ENCODE results near the gene ASIC1. TPM values are rescaled to one million over a fixed set of nuclear protein-coding genes. Genes with fewer than 3 reads are reported as not detected.

ASIC1 gene
- 3.5 TPM for total RNA-seq
- polyA plus RNA-seq (ENCODE audit: insufficient read depth in 1 of 8, insufficient read length in 8 of 8, low replicate concordance in 1 of 8) = 10 to 100 TPM in 5 of 8 donors, 1 to 10 TPM in 3; 8.0 to 12.3 (median 11.0) TPM
- long read RNA-seq, donor 1 = 0 reads
- long read RNA-seq, donor 2 = 0 reads
- long read RNA-seq, donor 3, partial matches to known transcripts = 0 of 1 reads
- long read RNA-seq, donor 3, other reads (novel, unspliced or antisense) = 0 of 1 reads
- long read RNA-seq, donor 4 = 0 reads
- long read RNA-seq, donor 5, partial matches to known transcripts = 0 of 2 reads
- long read RNA-seq, donor 5, other reads (novel, unspliced or antisense) = 0 of 2 reads
- long read RNA-seq, donor 6, partial matches to known transcripts = 6 of 9 reads
- long read RNA-seq, donor 6, other reads (novel, unspliced or antisense) = 0 of 9 reads
- long read RNA-seq, donor 7, partial matches to known transcripts = 0 of 1 reads
- long read RNA-seq, donor 7, other reads (novel, unspliced or antisense) = 0 of 1 reads
- long read RNA-seq, donor 8, partial matches to known transcripts = 0 of 2 reads
- long read RNA-seq, donor 8, other reads (novel, unspliced or antisense) = 0 of 2 reads
- long read RNA-seq, donor 9 = 0 reads
- long read RNA-seq, donor 10, partial matches to known transcripts = 0 of 3 reads
- long read RNA-seq, donor 10, other reads (novel, unspliced or antisense) = 0 of 3 reads
- long read RNA-seq, donor 11 = 0 reads

DNA sequence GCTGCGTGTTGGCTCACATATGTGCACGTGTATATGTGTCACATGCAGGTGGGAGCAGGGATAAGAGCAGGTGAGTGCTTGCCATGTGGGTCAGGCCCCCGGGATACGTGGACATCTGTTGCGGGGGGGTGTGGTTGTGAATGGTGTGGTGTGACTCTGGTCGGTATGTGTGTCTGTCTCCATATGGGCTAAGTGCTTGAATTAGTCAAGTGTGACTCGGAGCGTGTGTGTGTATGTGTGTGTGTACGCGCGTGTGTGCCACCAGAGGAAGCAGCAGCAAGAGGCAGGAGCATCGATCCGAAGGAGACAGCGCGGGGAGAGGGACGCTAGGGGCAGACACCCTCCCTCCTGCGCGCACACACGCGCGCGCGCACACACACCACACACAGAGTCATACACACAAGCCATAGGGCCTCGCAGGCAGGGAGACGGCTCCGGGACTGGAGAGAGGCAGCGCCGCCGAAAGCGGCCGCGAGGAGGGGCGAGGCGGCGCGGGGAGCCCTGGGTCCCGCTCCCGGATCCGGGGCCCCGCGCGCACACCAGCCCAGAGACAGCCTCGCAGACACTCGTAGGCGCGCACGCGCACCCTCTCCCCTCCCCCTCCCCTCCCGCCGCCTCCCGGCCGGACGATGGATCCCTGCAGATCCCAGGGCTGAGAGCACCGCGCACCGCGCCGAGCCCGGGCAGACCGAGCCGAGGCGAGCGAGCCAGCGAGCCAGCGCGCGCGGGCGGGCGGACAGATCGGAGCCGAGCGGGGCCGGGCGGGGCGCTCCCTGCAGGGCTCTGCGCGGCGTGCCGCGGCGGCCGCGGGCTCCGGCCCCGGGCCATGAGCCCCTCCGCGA is at the start of gene ASIC1:
TSS of gene ASIC1 (plus strand) at position 597 of the 842 bp plus-strand sequence. CDS start 1,171 bp downstream, outside the sequence.
- H3K4me3 ChIP-seq (ENCODE audit: low read length) = peak within 1 kb of the TSS; percentile 65
- no peaks in the 10 kb centered on the region for H3K9me3 ChIP-seq (replicated peaks; ENCODE audit: control insufficient read depth, low read depth, low read length)
- DNase-seq = peak; percentile 87
- peaks cover 4% of the 10 kb centered on the region for H3K36me3 ChIP-seq (ENCODE audit: control insufficient read depth, insufficient read depth, low read length)
- no peak within 1 kb of the TSS for H3K27ac ChIP-seq (ENCODE audit: low read length)
- peaks cover 44% of the 10 kb centered on the region for H3K27me3 ChIP-seq (ENCODE audit: control insufficient read depth, insufficient read depth, low read length)
- under 1% methylated on average over 66 of the region's 88 CpGs for WGBS (ENCODE audit: insufficient coverage)
- peaks cover 27% of the 10 kb centered on the region for H3K4me1 ChIP-seq (ENCODE audit: control insufficient read depth, insufficient read depth, low read length)

DNA sequence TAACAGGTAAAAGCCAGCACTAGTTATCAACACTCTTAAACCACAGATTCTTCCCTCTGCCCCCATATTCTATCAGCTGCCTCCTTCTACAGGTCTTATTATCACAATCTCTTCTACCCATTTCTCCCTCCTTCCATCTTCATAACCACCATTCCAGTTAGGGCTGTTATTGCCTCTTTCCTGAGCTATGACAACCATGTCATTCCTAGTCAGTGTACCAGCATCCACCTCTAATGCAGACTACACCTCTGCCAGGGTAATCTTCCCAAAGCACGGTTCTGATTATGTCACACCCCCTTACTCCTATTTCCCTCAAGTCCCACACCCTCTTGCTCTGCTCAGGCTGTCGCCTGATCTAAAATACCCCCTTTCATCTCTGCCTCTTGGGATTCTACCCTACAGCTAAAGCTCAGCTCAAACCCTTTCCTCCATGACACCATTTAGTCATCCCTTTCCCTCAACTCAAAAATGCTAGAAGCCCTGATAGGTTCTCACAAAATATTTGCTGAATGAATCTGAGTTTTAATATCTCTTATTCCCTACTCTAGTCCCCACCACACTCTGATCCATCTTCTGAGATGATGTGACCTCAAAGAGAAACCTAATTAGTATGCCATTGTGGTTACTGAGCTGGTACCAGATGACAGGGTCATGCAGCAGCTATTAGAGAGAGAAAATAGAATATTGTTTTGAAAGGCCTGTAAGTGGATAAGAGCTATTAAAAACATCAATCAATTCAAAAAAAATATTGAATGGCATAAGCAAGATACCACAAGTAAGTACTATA is 43.8 kb upstream of the ASIC1 start:
- 66% methylated on average over 2 of the region's 2 CpGs for WGBS (ENCODE audit: insufficient coverage)
- no peak for DNase-seq
- H3K4me1 ChIP-seq (ENCODE audit: control insufficient read depth, insufficient read depth, low read length) = peaks cover 5% of the 10 kb centered on the region

DNA sequence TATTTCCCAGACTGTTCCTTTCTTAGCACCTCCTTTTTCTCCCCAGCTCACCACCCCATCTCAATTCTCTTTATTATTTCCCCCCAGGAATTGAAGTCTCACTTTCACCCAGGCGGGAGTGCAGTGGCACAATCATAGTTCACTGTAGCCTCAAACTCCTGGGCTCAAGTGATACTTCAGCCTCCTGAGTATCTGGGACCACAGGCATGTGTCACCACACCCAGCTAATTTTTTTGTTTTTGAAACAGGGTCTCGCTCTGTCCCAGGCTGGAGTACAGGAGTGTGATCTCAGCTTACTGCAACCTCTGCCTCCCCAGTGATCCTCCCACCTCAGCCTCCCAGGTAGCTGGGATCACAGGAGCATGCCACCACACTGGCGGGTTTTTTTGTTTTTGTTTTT is 43.1 kb upstream of the ASIC1 start:
- H3K27ac ChIP-seq (ENCODE audit: low read length) = no peak overlapping the region
- peaks cover 6% of the 10 kb centered on the region for H3K36me3 ChIP-seq (ENCODE audit: control insufficient read depth, insufficient read depth, low read length)
- no peaks in the 10 kb centered on the region for H3K27me3 ChIP-seq (ENCODE audit: control insufficient read depth, insufficient read depth, low read length)
- no peaks in the 10 kb centered on the region for H3K9me3 ChIP-seq (replicated peaks; ENCODE audit: control insufficient read depth, low read depth, low read length)
- DNase-seq = no peak
- no peak overlapping the region for H3K4me3 ChIP-seq (ENCODE audit: low read length)
- WGBS (ENCODE audit: insufficient coverage) = 89% methylated on average over 2 of the region's 3 CpGs
- peaks cover 5% of the 10 kb centered on the region for H3K4me1 ChIP-seq (ENCODE audit: control insufficient read depth, insufficient read depth, low read length)

More for the DNA sequence above, 43.8 kb upstream of the ASIC1 start:
- no peak overlapping the region for H3K27ac ChIP-seq (ENCODE audit: low read length)
- H3K4me3 ChIP-seq (ENCODE audit: low read length) = no peak overlapping the region
- H3K36me3 ChIP-seq (ENCODE audit: control insufficient read depth, insufficient read depth, low read length) = peaks cover 6% of the 10 kb centered on the region
- no peaks in the 10 kb centered on the region for H3K27me3 ChIP-seq (ENCODE audit: control insufficient read depth, insufficient read depth, low read length)
- no peaks in the 10 kb centered on the region for H3K9me3 ChIP-seq (replicated peaks; ENCODE audit: control insufficient read depth, low read depth, low read length)

DNA sequence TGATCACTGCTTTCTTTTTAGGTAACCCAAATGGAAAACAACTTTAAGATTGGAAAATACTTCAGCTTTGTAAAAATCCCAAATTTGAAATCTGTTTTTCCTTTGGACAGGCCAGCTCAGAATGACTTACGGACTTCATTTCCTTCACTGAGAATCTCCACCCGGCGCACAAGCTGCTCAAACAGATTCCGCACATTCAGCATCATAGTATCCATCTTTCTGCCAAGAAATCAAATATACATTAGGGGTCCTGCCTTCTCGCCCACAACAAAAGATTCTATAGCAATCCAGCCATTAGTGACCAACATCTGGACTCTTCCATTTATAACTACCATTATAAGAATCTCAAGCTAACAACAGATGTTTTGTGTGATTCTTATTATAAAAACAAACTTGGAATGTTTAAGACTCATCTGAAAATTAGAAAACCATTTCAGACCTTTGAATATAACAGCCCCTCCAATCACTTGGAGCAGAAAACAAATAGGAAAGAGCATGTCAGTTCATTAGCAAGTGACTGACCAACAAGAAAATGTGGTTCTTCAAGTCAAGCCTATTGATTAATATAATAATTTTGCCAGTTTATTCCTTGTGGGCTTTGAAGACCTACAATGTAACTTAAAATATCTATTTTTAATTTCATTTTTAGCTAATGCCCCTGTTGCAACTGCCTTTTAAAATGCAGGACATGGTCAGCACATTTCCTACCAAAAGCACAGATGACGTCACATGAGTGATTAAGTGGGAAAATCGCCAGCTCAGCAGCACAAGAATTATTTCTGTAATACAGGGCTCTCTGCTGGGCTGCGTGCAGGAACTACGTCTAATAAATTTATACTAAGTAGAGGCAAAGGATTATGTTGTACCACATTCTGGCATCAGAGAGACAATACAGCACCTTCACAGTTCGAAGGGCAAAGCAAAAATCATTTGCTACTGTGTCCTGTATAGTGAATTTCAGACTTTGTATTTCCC is 40.6 kb upstream of the ASIC1 start:
- Histone ChIP-seq H3K36me3 (ENCODE audit: control insufficient read depth, insufficient read depth, low read length) (peaks cover 6% of the 10 kb centered on the region), H3K27ac (ENCODE audit: low read length) (peak overlapping the region; percentile 91), H3K27me3 (ENCODE audit: control insufficient read depth, insufficient read depth, low read length) (no peaks in the 10 kb centered on the region), H3K4me1 (ENCODE audit: control insufficient read depth, insufficient read depth, low read length) (peaks cover 7% of the 10 kb centered on the region), H3K4me3 (ENCODE audit: low read length) (no peak overlapping the region), H3K9me3 (replicated peaks; ENCODE audit: control insufficient read depth, low read depth, low read length) (no peaks in the 10 kb centered on the region)
- DNase-seq = peak; percentile 95
- 26% methylated on average over 5 of the region's 10 CpGs for WGBS (ENCODE audit: insufficient coverage)

DNA sequence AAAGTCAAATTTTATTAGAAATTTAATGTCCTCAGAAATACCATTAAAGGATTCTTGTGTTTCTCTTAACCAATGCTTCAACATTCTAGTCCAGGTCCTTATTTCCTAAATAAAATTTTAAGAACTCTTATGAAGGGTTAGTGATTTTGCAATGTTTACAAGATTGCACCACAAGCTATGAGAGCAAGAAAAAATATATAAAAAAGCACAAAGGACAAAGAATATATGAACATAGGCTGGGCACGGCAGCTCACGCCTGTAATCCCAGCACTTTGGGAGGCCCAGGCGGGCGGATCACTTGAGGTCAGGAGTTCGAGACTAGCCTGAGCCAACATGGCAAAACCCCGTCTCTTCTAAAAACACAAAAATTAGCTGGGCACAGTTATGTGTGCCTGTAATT is 39.8 kb upstream of the ASIC1 start:
- Histone ChIP-seq H3K4me3 (ENCODE audit: low read length) (no peak overlapping the region), H3K27ac (ENCODE audit: low read length) (peak overlapping the region; percentile 91), H3K9me3 (replicated peaks; ENCODE audit: control insufficient read depth, low read depth, low read length) (no peaks in the 10 kb centered on the region), H3K4me1 (ENCODE audit: control insufficient read depth, insufficient read depth, low read length) (peaks cover 7% of the 10 kb centered on the region), H3K27me3 (ENCODE audit: control insufficient read depth, insufficient read depth, low read length) (no peaks in the 10 kb centered on the region), H3K36me3 (ENCODE audit: control insufficient read depth, insufficient read depth, low read length) (peaks cover 6% of the 10 kb centered on the region)
- peak; percentile 30 for DNase-seq
- WGBS (ENCODE audit: insufficient coverage) = no CpG with 5 or more reads among the region's 6 CpGs

DNA sequence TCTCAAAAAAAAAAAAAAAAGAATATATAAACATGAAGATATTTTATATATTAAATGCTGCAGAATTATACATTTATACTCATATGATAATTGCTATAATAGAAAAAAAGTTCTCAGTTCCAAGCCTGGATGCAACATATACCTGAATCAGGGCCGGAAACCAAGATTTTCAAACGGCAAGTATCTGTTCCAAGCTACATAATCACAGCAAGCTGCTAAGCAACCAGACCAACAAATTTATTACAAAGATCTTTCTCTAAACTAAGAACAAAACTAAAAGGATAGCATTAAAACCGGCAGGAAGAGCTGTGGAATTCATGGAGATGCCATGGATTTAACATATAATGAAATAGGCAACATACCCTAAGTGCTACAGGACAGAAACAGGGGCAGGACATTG is 39.2 kb upstream of the ASIC1 start:
- no peaks in the 10 kb centered on the region for H3K9me3 ChIP-seq (replicated peaks; ENCODE audit: control insufficient read depth, low read depth, low read length)
- H3K4me3 ChIP-seq (ENCODE audit: low read length) = no peak overlapping the region
- H3K4me1 ChIP-seq (ENCODE audit: control insufficient read depth, insufficient read depth, low read length) = peaks cover 7% of the 10 kb centered on the region
- H3K27me3 ChIP-seq (ENCODE audit: control insufficient read depth, insufficient read depth, low read length) = no peaks in the 10 kb centered on the region
- no CpG with 5 or more reads among the region's 3 CpGs for WGBS (ENCODE audit: insufficient coverage)
- H3K27ac ChIP-seq (ENCODE audit: low read length) = peak overlapping the region; percentile 91
- peak; percentile 82 for DNase-seq
- peaks cover 6% of the 10 kb centered on the region for H3K36me3 ChIP-seq (ENCODE audit: control insufficient read depth, insufficient read depth, low read length)

DNA sequence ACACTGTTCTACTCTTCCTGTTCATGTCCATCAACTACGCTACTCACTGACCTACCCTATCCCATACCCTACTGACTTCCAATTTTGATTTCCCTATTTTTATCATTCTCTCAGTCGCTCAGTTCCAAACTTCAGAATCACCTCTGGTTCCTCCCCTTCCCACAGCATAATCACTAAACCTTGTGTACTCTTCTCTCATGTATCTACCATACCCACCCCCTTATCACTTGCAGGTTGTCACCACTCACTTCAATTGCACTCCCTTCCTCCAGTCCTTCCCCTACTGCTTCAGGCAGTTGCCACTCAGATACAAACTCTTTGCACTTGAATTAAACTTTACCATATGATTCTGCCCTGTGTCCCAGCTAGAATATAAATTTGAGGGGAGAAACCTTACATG is 38.4 kb upstream of the ASIC1 start:
- H3K4me3 ChIP-seq (ENCODE audit: low read length) = no peak overlapping the region
- 89% methylated on average over 2 of the region's 2 CpGs for WGBS (ENCODE audit: insufficient coverage)
- H3K36me3 ChIP-seq (ENCODE audit: control insufficient read depth, insufficient read depth, low read length) = peaks cover 6% of the 10 kb centered on the region
- DNase-seq = no peak
- H3K4me1 ChIP-seq (ENCODE audit: control insufficient read depth, insufficient read depth, low read length) = peaks cover 7% of the 10 kb centered on the region
- H3K9me3 ChIP-seq (replicated peaks; ENCODE audit: control insufficient read depth, low read depth, low read length) = no peaks in the 10 kb centered on the region
- no peak overlapping the region for H3K27ac ChIP-seq (ENCODE audit: low read length)
- H3K27me3 ChIP-seq (ENCODE audit: control insufficient read depth, insufficient read depth, low read length) = no peaks in the 10 kb centered on the region

DNA sequence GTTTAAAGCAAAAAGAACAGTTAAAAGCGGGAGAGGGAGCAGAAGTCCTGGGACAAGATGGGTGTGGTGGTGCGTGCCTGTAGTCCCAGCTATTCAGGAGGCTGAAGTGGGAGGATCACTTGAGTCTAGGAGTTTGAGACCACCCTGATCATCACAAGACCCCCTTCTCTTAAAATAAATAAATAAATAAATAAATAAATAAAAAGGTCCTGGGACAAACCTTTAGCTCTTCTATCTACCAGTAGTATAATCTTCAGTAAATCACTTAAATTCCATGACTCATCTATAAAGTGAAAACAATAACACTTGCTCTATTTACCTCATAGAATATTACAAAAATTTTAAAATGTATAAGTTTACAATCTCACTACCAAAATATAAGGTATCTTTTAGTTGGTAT is 37.9 kb upstream of the ASIC1 start:
- no peak overlapping the region for H3K4me3 ChIP-seq (ENCODE audit: low read length)
- peaks cover 3% of the 10 kb centered on the region for H3K36me3 ChIP-seq (ENCODE audit: control insufficient read depth, insufficient read depth, low read length)
- no peaks in the 10 kb centered on the region for H3K27me3 ChIP-seq (ENCODE audit: control insufficient read depth, insufficient read depth, low read length)
- DNase-seq = no peak
- H3K4me1 ChIP-seq (ENCODE audit: control insufficient read depth, insufficient read depth, low read length) = peaks cover 7% of the 10 kb centered on the region
- no CpG with 5 or more reads among the region's 2 CpGs for WGBS (ENCODE audit: insufficient coverage)
- no peaks in the 10 kb centered on the region for H3K9me3 ChIP-seq (replicated peaks; ENCODE audit: control insufficient read depth, low read depth, low read length)
- no peak overlapping the region for H3K27ac ChIP-seq (ENCODE audit: low read length)

DNA sequence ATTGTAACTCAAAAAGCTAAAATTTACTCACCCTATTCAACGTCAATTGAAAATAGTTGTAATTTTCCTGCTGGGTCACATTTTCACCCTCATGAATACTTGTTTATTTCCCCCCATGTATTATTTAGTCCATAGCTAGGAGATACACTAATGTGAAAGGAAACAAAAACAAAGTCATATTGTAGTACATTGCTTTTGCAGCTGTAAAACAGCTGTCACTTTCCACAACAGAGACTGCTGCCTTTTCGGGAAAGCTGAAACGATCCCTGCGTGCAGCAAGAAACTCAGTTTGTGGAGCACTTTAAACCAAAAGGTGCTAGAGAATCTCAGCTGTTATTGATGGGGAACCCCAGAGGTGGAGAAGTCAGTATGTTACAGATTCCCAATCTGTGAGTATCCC is 36.4 kb upstream of the ASIC1 start:
- H3K4me3 ChIP-seq (ENCODE audit: low read length) = peak overlapping the region; percentile 5
- DNase-seq = peak; percentile 82
- no peaks in the 10 kb centered on the region for H3K36me3 ChIP-seq (ENCODE audit: control insufficient read depth, insufficient read depth, low read length)
- peak overlapping the region; percentile 84 for H3K27ac ChIP-seq (ENCODE audit: low read length)
- 27% methylated on average over 3 of the region's 4 CpGs for WGBS (ENCODE audit: insufficient coverage)
- H3K9me3 ChIP-seq (replicated peaks; ENCODE audit: control insufficient read depth, low read depth, low read length) = no peaks in the 10 kb centered on the region
- H3K27me3 ChIP-seq (ENCODE audit: control insufficient read depth, insufficient read depth, low read length) = no peaks in the 10 kb centered on the region
- H3K4me1 ChIP-seq (ENCODE audit: control insufficient read depth, insufficient read depth, low read length) = peaks cover 11% of the 10 kb centered on the region

Data from muscle of leg (tissue), 16 donors.